GM12874 (cell line): ENCODE data around the gene BMAL1.

Experiments used
- CTCF ChIP-seq: IDR thresholded peaks from 2 replicates; pipeline ENCODE4 v1.5.1; 2011; ENCODE audit warnings: low read depth, mild to moderate bottlenecking, control low read depth, low read length, moderate library complexity; ENCODE audit not compliant: insufficient read depth

The BMAL1 gene

DNA sequence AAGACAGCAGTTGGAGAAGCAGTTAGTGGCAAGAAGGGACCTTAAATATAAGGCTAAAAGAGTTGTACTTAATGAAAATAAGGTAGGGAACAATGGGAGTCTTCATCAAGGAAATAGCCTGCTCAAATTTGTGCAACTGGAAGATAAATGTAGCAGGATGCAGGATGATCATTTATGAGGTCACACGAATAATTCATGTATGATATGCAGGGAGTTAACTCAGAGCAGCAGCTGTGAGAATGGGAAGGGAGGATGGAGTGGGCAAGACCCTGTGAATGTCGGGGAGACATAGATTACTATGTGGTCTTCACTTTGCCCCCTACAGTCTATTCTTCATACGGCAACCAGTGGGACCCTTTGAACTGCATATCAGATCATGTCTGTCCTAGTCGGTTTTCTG, 25.2 kb upstream of the BMAL1 start:
- no peak for TF ChIP-seq CTCF

GRCh38 chr11:13256216-13256615, 21.4 kb upstream of the BMAL1 start:
- TF ChIP-seq CTCF, result no peak

GRCh38 chr11:13258855-13259254, 18.7 kb upstream of the BMAL1 start:
- no peak for TF ChIP-seq CTCF

- no peak for TF ChIP-seq CTCF
Observed at GRCh38 chr11:13259374-13259773, 18.2 kb upstream of the BMAL1 start.

DNA sequence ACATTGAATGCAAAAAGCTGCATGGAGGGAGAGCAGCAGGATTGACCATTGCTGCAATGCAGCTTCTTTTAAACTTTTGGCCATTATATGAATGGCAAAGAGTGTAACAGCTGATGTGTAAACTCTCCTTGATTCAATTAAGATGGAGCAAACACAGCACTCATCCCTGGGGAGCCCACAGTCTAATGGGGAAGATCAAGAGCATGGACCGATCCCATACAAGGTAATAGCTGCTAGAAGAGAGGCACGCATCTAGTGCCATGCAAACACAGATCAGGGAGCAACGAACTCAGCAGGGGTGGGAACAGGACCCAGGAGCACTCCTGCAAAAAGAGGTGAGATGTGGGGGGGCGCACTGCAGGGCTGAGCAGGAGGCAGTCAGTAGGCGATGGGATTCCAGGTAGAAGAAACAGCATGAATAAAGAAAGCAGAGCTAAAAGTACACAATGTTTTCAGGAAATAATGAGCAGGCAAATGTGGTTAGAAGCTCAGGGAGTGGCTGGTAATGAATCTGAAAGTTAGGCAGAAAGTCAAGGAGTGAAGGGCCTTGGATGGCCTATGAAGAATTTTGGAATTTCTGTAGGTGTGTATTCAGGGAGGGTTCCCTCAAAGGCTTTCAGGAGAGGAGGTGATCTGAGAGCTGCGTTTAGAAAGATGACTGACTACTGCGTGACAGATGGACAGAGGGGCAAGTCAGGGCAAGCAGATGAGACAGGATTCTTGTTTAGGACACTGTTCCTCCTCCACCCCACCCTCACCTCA, 17.2 kb upstream of the BMAL1 start:
- no peak for TF ChIP-seq CTCF

DNA sequence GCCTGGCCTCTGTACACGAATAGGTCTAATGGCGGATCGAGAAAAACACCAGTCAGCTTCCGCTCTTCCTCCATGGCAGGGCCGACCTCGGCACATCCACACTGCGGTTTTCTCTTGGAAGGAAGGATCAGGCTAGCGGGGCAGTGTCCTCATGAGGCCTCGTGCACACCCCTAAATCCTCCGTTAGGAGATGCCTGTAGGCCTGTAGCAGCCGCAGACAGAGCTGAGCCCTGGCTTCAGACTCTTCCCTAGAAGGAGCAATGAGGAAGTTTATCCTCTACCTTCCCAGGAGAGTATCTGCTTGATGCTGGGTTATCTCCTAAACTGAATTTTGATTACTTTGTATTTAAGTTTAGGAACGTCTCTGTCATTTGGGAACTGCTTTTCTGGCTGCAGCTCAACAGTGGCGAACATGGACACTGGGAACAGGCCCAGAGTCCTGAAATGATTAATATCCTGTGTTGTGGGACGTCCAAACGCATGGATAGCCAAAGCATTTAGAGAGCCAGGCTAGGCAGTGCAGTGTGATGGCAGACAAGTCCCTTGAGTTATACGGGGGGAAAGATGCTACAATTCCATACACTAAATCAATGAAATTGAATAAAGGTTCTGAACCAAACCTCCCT, 16.5 kb upstream of the BMAL1 start:
- no peak for TF ChIP-seq CTCF

DNA sequence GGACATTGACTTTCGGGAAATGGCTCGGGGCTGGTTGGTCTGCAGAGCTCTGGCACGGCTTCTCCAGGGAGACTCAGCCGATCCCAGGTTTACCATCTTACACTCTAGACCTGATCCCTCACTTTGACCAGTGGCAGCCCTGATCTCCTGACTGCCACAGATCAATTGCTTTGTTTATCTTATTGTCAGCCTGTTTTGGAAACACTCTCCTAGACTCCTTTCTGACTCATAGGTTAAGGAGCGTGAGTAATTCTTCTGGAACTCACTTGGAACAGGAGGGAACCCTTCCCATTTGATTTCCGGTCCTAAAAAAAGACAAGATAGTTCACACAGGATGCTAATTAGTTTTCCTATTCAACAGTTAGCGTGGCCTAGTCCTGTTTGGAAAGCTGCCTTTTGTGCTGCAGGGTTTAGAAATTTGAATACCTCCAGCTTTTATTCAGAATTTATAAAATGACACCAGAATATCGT, 16.0 kb upstream of the BMAL1 start:
- TF ChIP-seq CTCF, result no peak
